Measurements from ENCODE around the gene C1orf74.

Gene C1orf74

GRCh38 chr1:209785592-209785991, 1.2 kb upstream of the C1orf74 start:
- H3K27me3 ChIP-seq (replicated peaks; ENCODE audit: control insufficient read depth, insufficient read depth, low read length), result no peaks in the 10 kb centered on the region
- H3K36me3 ChIP-seq (ENCODE audit: control insufficient read depth, insufficient read depth, low read length), result peaks cover 2% of the 10 kb centered on the region; the same call in 1 of the 2 replicates
- no peak for TF ChIP-seq CTCF (IDR thresholded peaks at IDR 0.05; ENCODE audit: insufficient read depth, low read length, poor library complexity, severe bottlenecking)
- DNase-seq (ENCODE audit: extremely low read depth, insufficient read length), result no peak
- no peak overlapping the region for H3K4me3 ChIP-seq (replicated peaks; ENCODE audit: low read depth, low read length)

GRCh38 chr1:209783386-209783785, 973 bp downstream of the C1orf74 start:
- H3K4me3 ChIP-seq (replicated peaks; ENCODE audit: low read depth, low read length), result peak overlapping the region; percentile 75
- TF ChIP-seq CTCF (IDR thresholded peaks at IDR 0.05; ENCODE audit: insufficient read depth, low read length, poor library complexity, severe bottlenecking), result no peak
- H3K36me3 ChIP-seq (ENCODE audit: control insufficient read depth, insufficient read depth, low read length), result peaks cover 12% of the 10 kb centered on the region
- no peak for DNase-seq (ENCODE audit: extremely low read depth, insufficient read length)
- no peaks in the 10 kb centered on the region for H3K27me3 ChIP-seq (replicated peaks; ENCODE audit: control insufficient read depth, insufficient read depth, low read length)

GRCh38 chr1:209780268-209780667, 4.1 kb downstream of the C1orf74 start:
- no peak overlapping the region for H3K4me3 ChIP-seq (replicated peaks; ENCODE audit: low read depth, low read length)
- TF ChIP-seq CTCF (IDR thresholded peaks at IDR 0.05; ENCODE audit: insufficient read depth, low read length, poor library complexity, severe bottlenecking), result no peak
- H3K36me3 ChIP-seq (ENCODE audit: control insufficient read depth, insufficient read depth, low read length), result peaks cover 29% of the 10 kb centered on the region
- no peak for DNase-seq (ENCODE audit: extremely low read depth, insufficient read length)
- H3K27me3 ChIP-seq (replicated peaks; ENCODE audit: control insufficient read depth, insufficient read depth, low read length), result no peaks in the 10 kb centered on the region

GRCh38 chr1:209778102-209778501, 6.3 kb downstream of the C1orf74 start:
- no peak for DNase-seq (ENCODE audit: extremely low read depth, insufficient read length)
- peaks cover 30% of the 10 kb centered on the region for H3K36me3 ChIP-seq (ENCODE audit: control insufficient read depth, insufficient read depth, low read length)
- no peaks in the 10 kb centered on the region for H3K27me3 ChIP-seq (replicated peaks; ENCODE audit: control insufficient read depth, insufficient read depth, low read length)
- TF ChIP-seq CTCF (IDR thresholded peaks at IDR 0.05; ENCODE audit: insufficient read depth, low read length, poor library complexity, severe bottlenecking), result no peak
- no peak overlapping the region for H3K4me3 ChIP-seq (replicated peaks; ENCODE audit: low read depth, low read length)

GRCh38 chr1:209777587-209777986, 6.8 kb downstream of the C1orf74 start:
- no peak for TF ChIP-seq CTCF (IDR thresholded peaks at IDR 0.05; ENCODE audit: insufficient read depth, low read length, poor library complexity, severe bottlenecking)
- Histone ChIP-seq H3K36me3 (ENCODE audit: control insufficient read depth, insufficient read depth, low read length) (peaks cover 28% of the 10 kb centered on the region), H3K27me3 (replicated peaks; ENCODE audit: control insufficient read depth, insufficient read depth, low read length) (no peaks in the 10 kb centered on the region), H3K4me3 (replicated peaks; ENCODE audit: low read depth, low read length) (no peak overlapping the region)
- no peak for DNase-seq (ENCODE audit: extremely low read depth, insufficient read length)

- H3K4me3 ChIP-seq (replicated peaks; ENCODE audit: low read depth, low read length), result no peak overlapping the region
- DNase-seq (ENCODE audit: extremely low read depth, insufficient read length), result no peak
- peaks cover 29% of the 10 kb centered on the region for H3K36me3 ChIP-seq (ENCODE audit: control insufficient read depth, insufficient read depth, low read length)
- no peaks in the 10 kb centered on the region for H3K27me3 ChIP-seq (replicated peaks; ENCODE audit: control insufficient read depth, insufficient read depth, low read length)
- TF ChIP-seq CTCF (IDR thresholded peaks at IDR 0.05; ENCODE audit: insufficient read depth, low read length, poor library complexity, severe bottlenecking), result no peak
Observed at GRCh38 chr1:209775678-209776077, 8.7 kb downstream of the C1orf74 start.

Data from GM06990 (cell line).